GM21825 (cell line): ENCODE measurements around the gene ITPK1.

Source experiments
- ATAC-seq: cut with Tn5 transposase; IDR thresholded peaks from one replicate; pipeline ENCODE4 v1.9.1; 2021; ENCODE audit warnings: mild to moderate bottlenecking, moderate library complexity; ENCODE audit not compliant: unreplicated experiment

Gene ITPK1

DNA sequence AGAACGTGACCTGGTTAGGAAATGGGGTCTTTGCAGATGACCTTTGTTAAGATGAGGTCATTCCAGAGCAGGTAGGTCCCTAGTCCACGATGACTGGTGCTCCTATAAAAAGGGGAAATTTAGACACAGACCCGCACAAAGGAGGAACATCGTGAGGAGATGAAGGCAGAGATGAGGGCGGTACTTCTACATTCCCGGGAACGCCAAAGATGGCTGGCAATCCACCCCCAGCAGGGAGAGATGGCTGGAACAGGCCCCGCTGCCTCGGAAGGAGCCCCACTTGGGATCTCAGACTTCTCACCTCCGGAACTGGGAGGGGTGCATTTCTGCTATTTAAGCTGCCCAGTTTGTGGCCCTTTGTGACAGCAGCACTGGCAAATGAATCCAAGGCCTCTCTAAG is 85.0 kb downstream of the ITPK1 start:
- no peak for ATAC-seq

DNA sequence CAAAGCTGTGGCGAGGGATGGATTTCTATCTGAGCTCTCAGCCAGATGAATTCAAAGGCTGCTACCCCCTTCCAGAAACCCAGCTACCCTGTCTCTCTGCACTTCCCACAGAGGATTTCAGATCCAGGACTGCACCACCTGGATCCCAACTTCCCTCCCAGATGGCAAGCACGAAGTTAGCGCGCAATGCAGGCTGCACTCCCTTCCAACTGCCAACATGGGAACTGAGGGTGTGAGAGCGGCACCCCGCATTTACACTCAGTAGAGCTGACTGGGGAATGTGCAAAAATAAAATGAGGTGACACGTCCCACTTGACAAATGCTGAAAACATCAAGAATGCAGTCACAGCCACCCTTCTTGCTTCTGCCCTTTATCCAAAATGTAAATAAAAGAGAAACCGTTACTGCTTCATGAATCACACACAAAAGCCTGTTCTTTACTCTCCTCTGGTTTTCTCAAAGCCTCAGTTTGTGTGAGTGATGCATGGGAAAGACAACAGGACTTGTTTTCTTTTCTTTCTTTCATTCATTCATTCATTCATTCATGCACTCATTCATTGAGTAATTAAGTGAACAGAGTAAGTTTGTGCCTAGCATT is 85.7 kb downstream of the ITPK1 start:
- no peak for ATAC-seq

DNA sequence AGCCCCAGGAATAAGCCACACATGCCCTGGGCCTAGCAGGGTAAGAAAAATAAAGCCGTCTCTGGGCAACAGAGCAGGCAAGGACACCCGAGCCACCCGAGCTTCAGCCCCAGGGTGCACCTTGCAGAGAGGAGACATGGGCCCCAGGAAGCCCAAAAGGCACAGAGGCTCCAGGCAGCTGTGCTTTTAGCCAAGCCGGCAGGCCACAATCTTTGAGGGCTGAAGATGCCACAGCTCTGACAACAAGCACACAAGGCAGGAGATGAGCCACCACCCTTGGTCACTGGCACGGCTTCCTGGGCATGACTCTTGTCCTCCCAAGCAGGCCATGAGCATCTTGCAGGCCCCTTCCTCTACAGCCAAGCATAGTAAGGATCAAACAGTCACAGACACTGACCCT is 86.3 kb downstream of the ITPK1 start:
- ATAC-seq: no peak

DNA sequence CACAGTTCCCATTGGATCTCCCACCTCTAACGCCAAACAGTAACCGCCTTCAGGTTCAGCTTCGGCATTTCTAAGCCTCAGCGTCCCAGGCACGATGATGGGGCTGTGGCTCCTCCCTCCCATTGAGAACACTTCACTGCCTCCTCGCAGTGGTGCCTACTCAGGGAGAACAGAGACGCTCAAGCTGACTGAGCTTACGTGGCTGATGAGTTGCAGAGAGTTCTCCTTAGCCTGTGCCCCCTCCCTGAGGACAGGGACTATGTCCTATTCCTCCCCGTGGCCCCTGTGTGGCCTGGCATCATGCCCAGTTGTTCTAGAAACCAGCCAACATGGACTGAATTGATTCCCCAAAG is 87.0 kb downstream of the ITPK1 start:
- no peak for ATAC-seq

DNA sequence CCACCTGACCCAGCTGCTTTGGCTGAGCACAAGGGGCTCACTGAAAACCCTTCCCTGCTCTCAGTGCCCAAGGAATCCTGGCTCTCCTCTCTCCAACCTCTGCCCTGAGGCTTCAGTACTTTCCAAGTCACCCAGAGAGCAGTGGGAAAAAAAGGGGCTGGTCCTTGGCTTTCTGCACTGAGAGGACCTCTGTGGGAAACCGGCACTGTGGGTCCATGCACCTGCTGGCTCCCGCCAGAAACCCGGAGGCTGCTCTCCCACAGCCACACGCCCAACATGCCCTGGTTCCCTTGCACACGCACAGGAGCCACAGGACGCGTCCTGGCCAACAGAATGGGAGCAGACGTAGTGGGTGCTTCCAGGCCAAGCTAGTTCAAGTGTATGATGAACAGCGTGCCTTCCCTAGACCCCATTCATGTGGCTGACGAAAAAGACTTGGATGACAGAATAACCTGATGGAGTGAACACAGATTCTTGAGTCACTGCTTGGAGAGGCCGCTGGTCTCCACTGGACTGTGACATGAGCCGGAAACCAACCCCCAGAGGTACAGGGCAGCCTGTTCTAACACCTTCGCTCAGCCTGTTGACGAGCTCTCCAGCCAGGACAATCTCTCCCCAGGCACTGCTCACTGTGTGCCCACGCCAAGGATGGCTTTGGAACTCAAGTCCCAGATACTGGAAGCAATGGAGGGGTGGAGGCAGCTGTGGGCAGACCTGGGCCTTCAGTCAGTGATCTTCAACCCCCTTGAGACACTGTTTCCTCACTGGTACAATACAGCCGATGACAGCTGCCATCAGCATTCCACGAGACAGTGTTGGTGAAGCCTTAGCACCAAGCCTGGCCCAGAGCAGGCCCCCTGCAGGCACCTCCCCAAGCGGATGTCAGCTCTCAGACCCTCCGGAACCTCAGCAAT is 87.7 kb downstream of the ITPK1 start:
- no peak for ATAC-seq

DNA sequence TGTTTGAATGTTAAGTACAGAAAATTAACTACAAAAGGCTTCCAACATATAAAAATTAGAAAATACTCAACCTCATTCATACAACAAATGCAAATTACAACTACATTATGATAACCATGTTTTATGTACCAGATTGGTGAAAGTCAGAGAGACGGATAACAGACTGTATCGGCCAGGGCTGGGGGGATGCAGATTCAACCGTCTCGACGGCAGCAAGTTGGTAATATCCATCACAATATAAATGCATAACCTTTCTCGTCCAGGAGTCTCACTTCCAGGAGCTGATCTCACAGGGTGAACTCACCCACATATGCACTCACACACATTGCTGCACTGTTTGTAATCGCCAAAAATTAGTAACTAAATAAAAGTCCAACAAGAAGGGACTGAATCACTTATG is 89.4 kb downstream of the ITPK1 start:
- ATAC-seq: no peak

DNA sequence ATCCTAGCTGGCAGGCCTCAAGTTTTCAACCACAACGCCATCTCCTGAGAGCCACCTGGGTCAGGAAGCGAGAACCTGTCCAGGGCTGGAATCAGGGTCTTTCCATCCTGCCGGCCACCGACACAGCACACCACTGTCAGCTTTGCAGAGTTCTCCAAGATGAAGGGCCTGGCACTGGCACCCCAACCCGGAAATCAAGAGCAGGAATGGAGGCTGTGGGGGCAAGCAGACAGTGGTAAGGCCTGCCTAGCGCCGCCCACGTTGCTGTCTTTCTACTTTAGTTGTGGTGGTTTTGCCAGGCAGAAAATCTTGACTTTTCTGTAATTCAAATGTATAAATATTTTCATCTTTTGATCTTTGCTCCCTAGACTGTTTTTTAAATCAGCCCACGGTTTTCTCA is 90.7 kb downstream of the ITPK1 start:
- no peak for ATAC-seq

DNA sequence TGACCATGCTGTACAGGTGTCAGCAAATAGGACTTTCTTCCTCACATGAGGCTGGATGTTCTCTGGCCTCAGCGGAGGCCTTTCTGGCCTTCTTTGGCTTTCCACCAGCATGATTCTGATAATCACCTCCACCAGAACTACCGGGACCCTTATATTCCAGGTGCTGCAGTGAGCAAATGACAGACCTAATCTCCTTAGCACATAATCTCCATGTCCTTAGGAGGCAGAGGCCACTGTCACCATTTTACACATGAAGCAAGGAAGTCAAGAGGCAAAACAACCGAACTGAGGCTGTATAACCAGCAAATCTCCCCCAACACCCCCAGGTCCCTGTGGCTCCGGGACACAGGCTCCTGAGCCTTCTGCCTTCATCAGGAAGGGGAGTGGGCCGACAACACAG is 91.2 kb downstream of the ITPK1 start:
- ATAC-seq: no peak

DNA sequence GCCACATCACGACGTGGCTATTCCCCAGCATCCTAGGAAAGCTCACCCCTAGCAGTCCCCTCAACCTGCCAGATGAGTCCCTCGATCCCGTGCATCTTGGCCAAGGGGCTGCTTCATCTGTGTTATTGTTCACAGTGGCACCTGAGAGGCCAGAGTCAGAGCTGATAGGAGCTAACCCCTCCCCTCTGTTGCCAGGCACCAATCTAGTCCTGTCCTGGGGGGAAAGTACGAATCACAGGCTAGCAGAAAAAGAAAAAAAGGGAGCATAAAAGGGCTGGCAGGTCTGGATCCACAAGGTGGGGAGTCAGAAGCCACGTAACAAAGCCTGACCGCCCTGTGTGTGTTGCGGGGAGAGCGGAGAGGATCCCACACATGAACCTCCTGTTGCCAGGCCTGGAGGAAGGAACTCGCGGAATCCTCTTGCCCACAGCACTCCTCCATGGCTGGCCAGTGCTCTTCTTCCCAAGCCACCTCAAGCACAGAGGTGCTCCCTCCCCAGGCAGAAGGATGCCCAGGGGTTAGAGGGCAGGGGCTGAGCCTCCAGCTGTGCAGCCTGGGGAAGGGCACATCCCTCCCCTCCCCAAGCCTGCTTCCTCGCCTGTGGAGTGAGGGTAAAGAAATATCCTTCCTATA is 91.8 kb downstream of the ITPK1 start:
- ATAC-seq: no peak

DNA sequence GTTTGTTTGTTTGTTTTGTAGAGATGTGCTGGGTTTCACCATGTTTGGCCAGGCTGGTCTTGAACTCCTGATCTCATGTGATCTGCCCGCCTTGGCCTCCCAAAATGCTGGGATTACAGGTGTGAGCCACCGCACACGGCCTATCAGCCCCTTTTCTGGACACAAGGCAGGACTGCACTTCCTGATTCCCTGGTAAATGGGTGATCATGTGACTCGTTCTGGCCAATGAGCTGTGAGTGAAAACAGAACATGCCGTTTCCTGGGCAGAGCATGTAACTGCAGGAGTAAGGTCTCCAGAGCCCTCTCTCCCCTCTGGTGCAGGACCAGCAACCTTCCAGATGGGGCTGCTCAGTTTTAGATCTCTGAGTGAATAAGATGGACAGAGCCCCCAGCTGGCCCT is 92.7 kb downstream of the ITPK1 start:
- no peak for ATAC-seq

DNA sequence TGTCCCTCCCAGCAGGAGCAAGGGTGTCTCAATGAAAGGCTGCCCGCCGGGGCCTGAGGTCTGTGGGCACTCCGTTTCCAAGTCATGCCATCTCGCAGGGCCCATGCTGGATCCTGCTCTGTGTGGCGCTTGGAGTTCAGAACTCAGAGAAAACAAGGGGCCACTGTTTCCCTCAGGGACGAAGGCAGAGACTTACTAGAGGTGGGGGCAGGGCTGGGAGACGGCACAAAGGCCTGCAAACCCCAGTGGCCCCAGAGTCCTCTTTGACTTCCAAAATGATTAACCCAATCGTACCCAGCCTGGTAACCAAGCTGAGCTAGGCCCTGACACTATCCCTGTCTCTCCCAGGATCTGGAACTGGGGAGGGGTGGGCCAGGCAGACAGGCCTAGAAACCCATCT is 95.8 kb downstream of the ITPK1 start:
- ATAC-seq: no peak

DNA sequence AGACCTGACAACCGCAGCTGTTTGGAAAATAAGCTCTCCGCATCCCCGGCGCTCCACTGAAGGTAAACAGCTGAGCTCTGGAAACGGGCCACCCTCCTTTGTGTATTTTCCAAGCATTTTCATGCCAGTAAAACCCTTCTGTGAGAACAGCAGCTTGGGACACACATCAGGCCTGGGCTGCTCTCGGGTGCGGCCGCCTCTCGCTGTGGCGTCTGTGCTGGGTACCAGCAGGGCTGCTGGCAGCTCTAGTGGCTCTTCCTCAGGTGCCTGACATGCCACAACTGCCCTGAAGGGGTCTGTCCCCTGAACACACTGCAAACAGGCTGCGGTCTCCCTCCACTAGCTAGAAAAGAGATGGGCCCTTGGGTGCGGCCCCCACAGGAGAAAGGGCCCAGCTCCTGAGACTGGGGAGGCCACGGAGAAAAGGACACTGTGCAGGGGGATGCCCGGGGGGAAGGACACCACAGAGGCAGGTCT is 96.3 kb downstream of the ITPK1 start:
- no peak for ATAC-seq

DNA sequence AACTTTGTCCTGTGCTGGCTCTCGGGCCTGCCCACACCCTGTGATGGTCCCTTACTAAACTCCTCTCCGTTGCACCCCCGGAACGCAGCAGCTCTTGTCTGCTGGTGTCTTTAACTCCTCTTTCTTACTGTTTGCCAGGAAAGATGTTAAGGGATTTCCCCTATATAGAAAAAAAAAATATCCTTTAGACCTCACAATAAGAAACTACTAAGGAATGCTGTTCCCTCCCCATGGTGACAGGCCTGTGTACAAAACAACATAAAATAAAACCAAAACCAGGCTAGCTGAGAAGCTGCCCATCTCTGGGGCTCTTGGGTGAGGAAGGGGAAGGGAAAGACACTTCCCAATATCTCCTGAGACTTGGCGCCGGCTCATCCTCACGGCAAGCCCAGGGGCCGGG is 97.4 kb downstream of the ITPK1 start:
- no peak for ATAC-seq

DNA sequence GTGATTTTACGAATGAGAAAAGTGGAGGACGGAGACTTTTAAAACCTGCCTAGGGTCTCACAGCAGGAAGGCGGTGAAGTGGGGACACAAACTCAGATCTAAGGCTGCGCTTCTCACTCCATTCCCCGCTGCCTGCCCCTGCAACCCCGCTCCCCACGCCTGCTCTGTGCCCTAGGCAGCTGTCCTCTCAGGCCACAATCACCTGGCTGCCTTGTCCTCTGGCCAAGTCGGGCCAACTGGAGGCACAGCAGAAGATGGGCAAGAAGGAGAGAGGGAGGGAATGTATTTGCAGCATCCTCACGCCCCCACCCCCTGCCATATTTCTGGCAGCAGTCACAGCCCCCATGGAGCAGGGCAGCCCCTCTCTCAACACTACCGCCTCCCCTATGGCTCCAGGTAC is 97.8 kb downstream of the ITPK1 start:
- ATAC-seq: no peak

DNA sequence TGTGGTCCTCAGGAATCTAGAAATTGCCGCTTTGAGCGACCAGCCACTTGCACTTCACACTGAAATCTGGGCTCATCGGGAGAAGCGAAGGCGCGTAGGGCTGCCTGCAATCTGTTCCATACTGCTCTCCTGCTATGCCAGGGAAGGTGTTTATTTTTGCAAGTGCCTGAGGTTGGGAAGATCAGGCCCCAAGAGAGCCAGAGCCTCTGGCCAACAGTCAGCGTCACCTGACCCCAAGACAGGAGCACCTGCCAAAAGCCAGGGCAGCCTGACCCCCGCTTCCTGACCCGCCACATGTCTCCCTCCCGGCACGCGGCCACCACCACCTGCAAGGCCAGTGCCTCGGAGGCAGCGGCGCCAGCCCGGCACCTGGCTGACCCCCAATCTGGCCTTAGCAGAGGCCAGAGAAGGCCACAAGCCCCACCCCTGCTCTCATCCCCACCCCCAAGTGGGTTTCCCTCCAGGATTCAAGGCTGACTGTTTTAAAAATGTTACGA is 98.4 kb downstream of the ITPK1 start:
- no peak for ATAC-seq

DNA sequence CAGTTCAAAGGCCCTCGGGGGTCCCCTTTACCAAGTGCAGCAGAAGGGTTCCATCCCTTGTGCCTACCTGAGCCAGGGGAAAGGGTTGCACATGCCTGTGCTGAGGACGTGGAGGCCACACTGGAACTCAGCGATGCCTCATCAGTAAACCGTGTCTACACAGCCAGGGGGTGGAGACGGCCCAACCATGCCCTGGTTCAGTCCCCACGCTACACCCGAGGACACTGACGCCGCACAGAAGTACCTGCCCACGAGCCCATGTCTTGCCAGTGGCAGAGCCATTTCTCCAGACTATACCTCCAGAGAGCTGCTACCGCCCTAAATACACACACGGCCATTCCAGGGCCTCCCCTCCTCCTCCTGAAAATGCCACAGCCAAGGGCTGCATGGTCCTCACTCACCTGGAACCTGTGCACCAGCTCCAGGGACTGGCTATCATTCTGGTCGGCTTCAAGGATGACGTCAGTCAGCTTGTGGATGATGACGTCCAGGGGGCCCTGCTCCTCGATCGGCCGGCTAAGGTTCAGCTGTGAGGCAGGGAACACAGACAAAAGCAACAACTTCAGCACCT is 99.4 kb downstream of the ITPK1 start:
- no peak for ATAC-seq

DNA sequence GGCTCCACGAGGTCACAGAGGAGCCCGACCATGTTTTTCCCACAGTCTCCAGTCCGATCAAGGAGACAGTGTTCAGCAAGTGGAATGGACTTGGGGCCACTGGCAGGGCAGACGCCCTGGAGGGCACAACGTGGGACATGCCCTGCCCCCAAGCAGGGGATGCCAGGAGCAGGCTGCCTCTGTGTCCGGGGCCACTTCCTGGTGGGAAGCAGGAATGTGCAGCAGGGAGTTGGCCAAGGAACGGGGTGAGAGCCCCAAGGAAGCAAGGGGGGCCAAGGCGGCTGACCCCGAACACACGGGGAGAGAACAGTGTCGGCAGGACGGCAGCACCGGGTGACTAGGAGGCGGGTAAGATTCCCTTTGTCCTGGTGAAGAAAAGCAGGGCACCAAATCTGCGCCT is 100.2 kb downstream of the ITPK1 start:
- no peak for ATAC-seq

DNA sequence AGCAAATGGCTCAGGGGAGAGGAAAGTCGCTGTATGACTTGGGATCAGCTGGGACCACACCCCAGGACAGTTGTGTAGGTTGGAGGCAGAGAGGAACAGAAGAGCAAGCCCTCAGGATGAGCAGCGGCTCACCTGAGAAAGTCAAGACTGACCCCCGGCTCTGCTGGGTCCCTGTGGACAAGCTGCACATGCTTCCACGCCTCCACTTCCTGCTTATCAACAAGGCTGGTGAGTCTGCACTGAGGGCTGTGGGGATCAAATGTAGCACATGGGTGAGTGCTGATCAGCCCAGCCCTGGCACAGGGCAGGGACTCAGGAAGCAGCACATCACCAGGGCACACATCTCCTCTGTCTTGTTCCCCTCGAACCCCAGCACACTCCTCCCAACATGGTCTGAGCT is 100.7 kb downstream of the ITPK1 start:
- no peak for ATAC-seq

DNA sequence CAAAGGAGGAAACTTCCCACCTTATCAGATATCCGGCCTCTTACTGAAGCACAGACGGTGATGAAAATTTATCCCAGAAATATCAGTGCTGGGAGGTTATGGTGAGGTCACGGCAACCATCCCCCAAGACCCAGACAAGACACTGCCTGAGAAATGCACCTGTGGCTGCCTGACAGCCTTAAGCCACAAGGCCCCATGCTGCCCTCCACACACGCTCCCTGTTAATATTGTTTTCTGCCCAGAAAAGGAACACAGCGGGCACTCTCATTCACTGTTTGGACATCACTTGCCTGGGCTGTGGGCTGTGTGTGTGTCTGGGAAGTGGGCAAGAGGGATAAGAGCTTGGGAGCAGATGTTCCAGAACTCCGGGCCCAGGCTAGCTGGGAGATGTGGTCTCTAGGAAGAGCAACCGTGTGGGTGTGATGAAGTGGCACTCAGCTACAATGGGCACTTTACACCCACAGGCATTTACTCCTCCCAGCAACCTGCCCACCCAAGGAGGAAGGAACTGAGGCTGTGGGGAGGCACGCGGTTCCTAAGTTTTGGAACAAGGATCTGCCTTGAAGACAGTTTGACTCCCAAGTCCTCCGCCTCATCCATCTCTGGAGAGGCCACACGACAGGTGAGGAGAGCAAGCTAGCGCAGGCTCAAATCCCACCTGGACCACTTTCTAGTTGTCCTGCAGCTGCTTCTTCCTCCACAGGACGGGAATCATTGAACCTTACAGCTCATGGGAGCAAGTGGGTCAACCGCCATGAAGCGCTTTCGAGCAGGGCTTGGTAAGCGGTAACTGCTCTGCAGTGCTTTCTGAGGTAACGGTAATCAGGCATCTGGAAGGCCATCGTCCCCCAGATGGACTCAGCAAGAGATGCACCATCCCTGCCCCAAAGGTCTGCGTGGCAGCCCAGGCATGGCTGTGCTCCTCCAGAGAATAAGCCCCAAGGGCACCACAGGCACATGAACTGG is 101.4 kb downstream of the ITPK1 start:
- no peak for ATAC-seq

DNA sequence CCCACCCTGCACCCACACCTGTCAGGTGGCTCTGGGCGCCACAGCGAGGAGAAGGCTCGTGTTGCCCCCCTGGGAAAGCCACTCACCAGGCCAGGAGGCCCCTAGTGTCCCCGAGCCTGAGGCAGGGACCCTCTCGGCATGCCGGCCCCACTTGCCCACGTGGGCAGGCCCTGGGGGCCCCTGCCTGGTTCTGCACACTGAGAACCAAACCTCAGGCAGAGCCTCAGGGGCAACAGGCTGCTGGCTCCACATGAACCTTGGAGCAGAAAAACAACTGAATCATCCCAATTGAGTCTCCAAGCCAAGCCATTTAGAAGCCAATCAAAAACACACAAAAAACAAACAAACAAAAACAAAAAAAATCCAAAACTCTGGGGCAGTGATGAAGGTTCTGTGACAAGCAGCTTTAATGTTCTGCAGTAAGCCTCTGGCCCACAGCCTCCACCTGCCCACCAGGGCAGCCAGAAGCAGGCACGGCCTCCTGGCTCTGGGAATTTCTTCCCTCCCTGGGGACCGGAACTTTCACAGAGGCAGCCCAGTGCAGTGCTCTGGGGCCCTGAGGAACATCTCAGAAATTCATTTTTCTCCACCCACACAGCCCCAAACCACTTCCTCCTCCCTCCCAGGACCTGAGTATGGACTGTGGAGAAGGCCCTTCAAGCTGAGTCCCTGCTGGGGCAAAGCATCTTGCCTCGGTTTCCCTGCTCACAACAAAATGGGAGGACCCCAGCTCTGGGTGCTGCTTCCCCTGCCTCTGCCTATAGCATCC is 102.6 kb downstream of the ITPK1 start:
- peak; percentile 49 for ATAC-seq
